ENCODE measurements around the gene IFNK. TPM values are rescaled to one million over a fixed set of nuclear protein-coding genes. Genes with fewer than 3 reads are reported as not detected.

The IFNK gene
- total RNA-seq, 1 experiment from 2014 or later: not detected

DNA sequence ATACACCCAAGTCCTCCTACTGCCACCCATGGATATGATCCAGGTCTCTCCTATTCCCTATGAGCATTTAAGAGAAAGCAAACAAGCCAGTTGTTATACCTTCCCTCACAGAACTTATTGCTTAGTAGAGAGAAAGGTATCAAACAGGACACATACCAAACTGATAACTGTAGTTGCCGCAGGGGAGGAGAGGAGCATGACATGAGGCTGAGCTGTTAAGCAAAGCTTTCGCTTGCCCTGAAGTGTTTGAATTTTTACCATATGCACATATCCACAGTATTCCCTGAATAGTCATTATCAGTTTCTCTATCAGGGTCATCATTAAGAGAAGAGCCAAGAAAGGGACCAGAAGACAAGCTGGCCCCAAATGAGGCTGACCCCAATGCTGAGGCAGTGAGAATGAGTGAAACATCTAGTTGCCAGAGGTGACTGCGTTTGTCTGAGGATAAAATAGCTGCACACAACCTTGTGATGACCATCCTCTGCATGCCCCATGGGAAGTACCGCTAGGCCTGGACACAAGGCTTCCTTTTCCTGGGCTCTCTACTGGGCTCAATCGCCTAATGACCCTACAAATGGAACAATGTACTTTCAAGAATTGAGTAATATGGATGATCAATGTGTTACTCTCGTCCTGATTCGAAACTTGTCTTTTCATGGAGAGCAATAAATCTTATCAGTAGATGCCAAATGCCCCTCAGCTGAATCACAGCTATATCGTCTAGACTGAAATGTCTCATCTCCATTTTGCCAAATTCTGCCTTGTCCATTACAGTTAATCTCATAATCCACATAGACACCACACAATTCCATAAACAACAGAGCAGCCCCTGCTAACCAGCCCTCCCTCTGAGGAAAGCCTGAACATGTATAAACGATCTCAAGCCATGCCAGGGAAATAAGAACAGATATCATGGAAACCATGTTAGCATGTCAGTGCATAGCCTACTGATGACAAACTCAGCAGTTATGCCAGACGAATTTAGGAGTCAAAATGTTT is 4.3 kb upstream of the IFNK start:
- Mint-ChIP-seq H3K36me3 (ENCODE audit: insufficient read depth, unreplicated experiment) (no peaks in the 10 kb centered on the region), H3K4me3 (ENCODE audit: low read depth, unreplicated experiment) (no peak overlapping the region), H3K27ac (ENCODE audit: unreplicated experiment) (no peak overlapping the region), H3K4me1 (ENCODE audit: low read depth, unreplicated experiment) (no peaks in the 10 kb centered on the region), H3K9me3 (ENCODE audit: low read depth, unreplicated experiment) (no peaks in the 10 kb centered on the region), H3K27me3 (ENCODE audit: unreplicated experiment) (no peaks in the 10 kb centered on the region)
- no peak for DNase-seq
- no TSS peak for BruUV-seq (replicated peaks)
- TF ChIP-seq, protein P1, sequence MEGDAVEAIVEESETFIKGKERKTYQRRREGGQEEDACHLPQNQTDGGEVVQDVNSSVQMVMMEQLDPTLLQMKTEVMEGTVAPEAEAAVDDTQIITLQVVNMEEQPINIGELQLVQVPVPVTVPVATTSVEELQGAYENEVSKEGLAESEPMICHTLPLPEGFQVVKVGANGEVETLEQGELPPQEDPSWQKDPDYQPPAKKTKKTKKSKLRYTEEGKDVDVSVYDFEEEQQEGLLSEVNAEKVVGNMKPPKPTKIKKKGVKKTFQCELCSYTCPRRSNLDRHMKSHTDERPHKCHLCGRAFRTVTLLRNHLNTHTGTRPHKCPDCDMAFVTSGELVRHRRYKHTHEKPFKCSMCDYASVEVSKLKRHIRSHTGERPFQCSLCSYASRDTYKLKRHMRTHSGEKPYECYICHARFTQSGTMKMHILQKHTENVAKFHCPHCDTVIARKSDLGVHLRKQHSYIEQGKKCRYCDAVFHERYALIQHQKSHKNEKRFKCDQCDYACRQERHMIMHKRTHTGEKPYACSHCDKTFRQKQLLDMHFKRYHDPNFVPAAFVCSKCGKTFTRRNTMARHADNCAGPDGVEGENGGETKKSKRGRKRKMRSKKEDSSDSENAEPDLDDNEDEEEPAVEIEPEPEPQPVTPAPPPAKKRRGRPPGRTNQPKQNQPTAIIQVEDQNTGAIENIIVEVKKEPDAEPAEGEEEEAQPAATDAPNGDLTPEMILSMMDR (IDR thresholded peaks at IDR 0.05; ENCODE audit: unreplicated experiment): no peak
- CTCF ChIA-PET: no interaction called here
- intact Hi-C loops (cut with micrococcal nuclease; ENCODE audit: unreplicated experiment): no loop called here

DNA sequence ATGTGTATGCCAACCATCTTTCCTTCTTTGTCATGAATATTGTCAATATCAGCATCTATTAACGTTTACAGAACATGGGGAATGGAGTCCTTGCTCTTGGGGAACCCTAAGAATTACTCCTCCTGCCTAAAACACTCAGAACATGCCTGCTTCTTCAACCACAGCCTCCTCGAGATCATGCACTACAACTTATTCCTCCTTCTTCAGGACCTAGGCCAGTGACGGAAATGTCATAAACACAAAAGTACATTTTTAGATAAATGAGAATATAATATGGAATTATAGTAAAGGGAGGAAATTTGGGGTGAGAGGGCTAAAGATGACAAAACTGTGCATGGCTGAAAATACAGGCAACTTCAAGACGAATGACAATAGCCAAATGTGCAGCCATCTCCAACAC is 3.1 kb upstream of the IFNK start:
- TF ChIP-seq, protein P1 (IDR thresholded peaks at IDR 0.05; ENCODE audit: unreplicated experiment): no peak
- H3K36me3 Mint-ChIP-seq (ENCODE audit: insufficient read depth, unreplicated experiment): no peaks in the 10 kb centered on the region
- no peaks in the 10 kb centered on the region for H3K9me3 Mint-ChIP-seq (ENCODE audit: low read depth, unreplicated experiment)
- H3K27ac Mint-ChIP-seq (ENCODE audit: unreplicated experiment): no peak overlapping the region
- H3K4me3 Mint-ChIP-seq (ENCODE audit: low read depth, unreplicated experiment): no peak overlapping the region
- DNase-seq: no peak
- BruUV-seq (replicated peaks): no TSS peak
- intact Hi-C loops (cut with micrococcal nuclease; ENCODE audit: unreplicated experiment): no loop called here
- no peaks in the 10 kb centered on the region for H3K4me1 Mint-ChIP-seq (ENCODE audit: low read depth, unreplicated experiment)
- no peaks in the 10 kb centered on the region for H3K27me3 Mint-ChIP-seq (ENCODE audit: unreplicated experiment)
- CTCF ChIA-PET: no interaction called here

DNA sequence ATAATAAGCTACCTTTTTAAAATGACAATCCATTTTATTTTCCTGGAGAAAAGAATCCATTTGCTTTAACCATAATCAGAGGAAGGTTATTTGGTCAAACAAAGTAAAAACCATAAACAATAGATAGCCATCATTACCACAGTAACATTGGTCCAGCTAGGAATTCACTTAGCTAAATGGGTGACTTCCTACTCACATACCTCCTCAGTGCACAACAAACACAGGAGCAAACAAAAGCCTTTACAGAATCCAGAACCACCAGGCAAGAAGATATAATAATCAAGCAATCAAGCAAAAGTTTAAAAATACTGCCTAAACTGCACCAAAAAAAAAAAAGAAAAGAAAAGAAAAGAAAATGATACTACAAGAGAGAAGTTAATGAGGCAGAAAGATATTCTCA is 949 bp upstream of the IFNK start:
- Mint-ChIP-seq H3K27me3 (ENCODE audit: unreplicated experiment) (no peaks in the 10 kb centered on the region), H3K4me1 (ENCODE audit: low read depth, unreplicated experiment) (no peaks in the 10 kb centered on the region), H3K9me3 (ENCODE audit: low read depth, unreplicated experiment) (no peaks in the 10 kb centered on the region), H3K36me3 (ENCODE audit: insufficient read depth, unreplicated experiment) (peaks cover 3% of the 10 kb centered on the region), H3K4me3 (ENCODE audit: low read depth, unreplicated experiment) (no peak overlapping the region), H3K27ac (ENCODE audit: unreplicated experiment) (no peak overlapping the region)
- intact Hi-C loops (cut with micrococcal nuclease; ENCODE audit: unreplicated experiment): no loop called here
- no peak for DNase-seq
- CTCF ChIA-PET: no interaction called here
- TF ChIP-seq, protein P1 (IDR thresholded peaks at IDR 0.05; ENCODE audit: unreplicated experiment): no peak
- BruUV-seq (replicated peaks): no TSS peak

DNA sequence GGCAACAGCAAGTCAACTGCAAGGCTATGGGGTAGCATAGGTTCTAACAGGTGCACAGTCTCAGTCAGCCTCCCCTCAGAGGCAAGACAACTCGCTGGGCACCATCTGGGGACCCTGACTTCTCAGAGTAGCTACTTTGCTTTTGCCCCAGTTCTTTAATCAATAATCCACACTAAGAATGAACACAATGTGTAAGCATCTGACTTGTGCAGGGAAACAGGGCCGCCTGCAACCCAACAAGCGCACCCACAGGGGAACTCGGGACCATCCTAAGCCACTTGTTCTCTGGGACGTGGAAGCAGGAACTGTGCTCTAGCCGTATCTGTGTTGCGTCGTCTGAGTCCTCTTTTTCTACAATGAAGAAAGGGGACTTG is 3.6 kb downstream of the IFNK start:
- Mint-ChIP-seq H3K4me1 (ENCODE audit: low read depth, unreplicated experiment) (no peaks in the 10 kb centered on the region), H3K27ac (ENCODE audit: unreplicated experiment) (no peak overlapping the region), H3K27me3 (ENCODE audit: unreplicated experiment) (no peaks in the 10 kb centered on the region), H3K9me3 (ENCODE audit: low read depth, unreplicated experiment) (no peaks in the 10 kb centered on the region), H3K36me3 (ENCODE audit: insufficient read depth, unreplicated experiment) (peaks cover 17% of the 10 kb centered on the region), H3K4me3 (ENCODE audit: low read depth, unreplicated experiment) (peak overlapping the region; percentile 81)
- TF ChIP-seq, protein P1 (IDR thresholded peaks at IDR 0.05; ENCODE audit: unreplicated experiment): no peak
- intact Hi-C loops (cut with micrococcal nuclease; ENCODE audit: unreplicated experiment): loop anchor here (2.0 kb wide), 1 partner anchor 143 kb away; no protein-coding TSS in a partner anchor
- DNase-seq: no peak
- no TSS peak for BruUV-seq (replicated peaks)
- CTCF ChIA-PET: interaction anchor here (2.9 kb wide), 1 partner anchor 194 kb away, joined by 12 read pairs; no protein-coding TSS in a partner anchor

Measured in Calu3 (cell line).